Upper lobe of right lung (tissue), 1 donor: ENCODE data around the gene TTC31. TPM values are rescaled to one million over a fixed set of nuclear protein-coding genes. Genes with fewer than 3 reads are reported as not detected.

Experiments
- ATAC-seq: fragments of 200-7000 bp; cut with Tn5 transposase; one replicate; pipeline ENCODE4 v1.9.1; 2020; ENCODE audit warnings: mild to moderate bottlenecking, moderate library complexity
- DNase-seq: peaks from one replicate; pipeline ENCODE4 v3.0.0-alpha.2; 2020
- H3K27ac ChIP-seq: fragments of 200-600 bp; one replicate; pipeline ENCODE4 v1.8.0; 2022
- H3K27me3 ChIP-seq: fragments of 200-600 bp; one replicate; pipeline ENCODE4 v1.8.0; 2022; ENCODE audit warnings: mild to moderate bottlenecking
- H3K36me3 ChIP-seq: fragments of 200-600 bp; one replicate; pipeline ENCODE4 v1.8.0; 2022
- H3K4me1 ChIP-seq: fragments of 200-600 bp; one replicate; pipeline ENCODE4 v1.8.0; 2022
- H3K4me3 ChIP-seq: fragments of 200-600 bp; one replicate; pipeline ENCODE4 v1.8.0; 2022; ENCODE audit warnings: mild to moderate bottlenecking
- H3K9me3 ChIP-seq: fragments of 200-600 bp; one replicate; pipeline ENCODE4 v1.8.0; 2022
- CTCF ChIP-seq: fragments of 200-600 bp; IDR thresholded peaks from one replicate; pipeline ENCODE4 v1.8.0; 2022; ENCODE audit warnings: antibody characterized with exemption
- intact Hi-C: fragments of 100-400 bp; cut with DNase I; formaldehyde crosslinking; loops from one replicate; pipeline ENCODE4 v1.11.0; 2022
- total RNA-seq: library from RNA; stranded (reverse); fragmentation: NEBNext Ultra II Directional; extraction: Animal tissue kit (Norgen Biotek cat#: 25700); gene quantifications from one replicate; pipeline ENCODE4 v1.2.1, GENCODE V29; 2021
- donor health status: DM: no; HTN: yes; CAD: no; lungs with severe emphysema.

Gene TTC31
- total RNA-seq, 1 donor from 2014 or later, result 23.4 TPM

- intact Hi-C loops, result loop anchor here (10.0 kb wide), 1 partner anchor 87 kb away; no protein-coding TSS in a partner anchor
- Histone ChIP-seq H3K4me1 (peaks cover 29% of the 10 kb centered on the region), H3K4me3 (peak overlapping the region; percentile 44), H3K27ac (no peak overlapping the region), H3K9me3 (no peaks in the 10 kb centered on the region), H3K27me3 (peaks cover 41% of the 10 kb centered on the region), H3K36me3 (peaks cover 9% of the 10 kb centered on the region)
- ATAC-seq (peak; percentile 58), DNase-seq (peak; percentile 77)
- no peak for TF ChIP-seq CTCF
Observed at GRCh38 chr2:74497777-74498499, 15.1 kb downstream of the TTC31 start.

- Histone ChIP-seq H3K27me3 (peaks cover 41% of the 10 kb centered on the region), H3K4me3 (peak overlapping the region; percentile 44), H3K36me3 (peaks cover 2% of the 10 kb centered on the region), H3K27ac (no peak overlapping the region), H3K9me3 (no peaks in the 10 kb centered on the region), H3K4me1 (peaks cover 34% of the 10 kb centered on the region)
- TF ChIP-seq CTCF, result no peak
- ATAC-seq, result peak; percentile 1
- intact Hi-C loops, result loop anchor here (10.0 kb wide), 1 partner anchor 86 kb away; no protein-coding TSS in a partner anchor
- no peak for DNase-seq
Observed at GRCh38 chr2:74498500-74499266, 15.8 kb downstream of the TTC31 start.

GRCh38 chr2:74499267-74499939 lies 16.5 kb downstream of the TTC31 start, which contains the start of gene LBX2:
TSS of gene LBX2 (minus strand) at chr2:74499603. CDS start at chr2:74499537, 66 bp downstream.
- Histone ChIP-seq H3K27ac (no peak within 1 kb of the TSS), H3K4me1 (peaks cover 39% of the 10 kb centered on the region), H3K4me3 (peak within 1 kb of the TSS; percentile 44), H3K36me3 (no peaks in the 10 kb centered on the region), H3K9me3 (no peaks in the 10 kb centered on the region), H3K27me3 (peaks cover 41% of the 10 kb centered on the region)
- no peak for TF ChIP-seq CTCF
- DNase-seq, result no peak
- ATAC-seq, result no peak
- intact Hi-C loops, result loop anchor here (10.0 kb wide), 1 partner anchor 85 kb away; no protein-coding TSS in a partner anchor

GRCh38 chr2:74499940-74500577 lies 17.2 kb downstream of the TTC31 start:
- Histone ChIP-seq H3K27ac (no peak overlapping the region), H3K9me3 (no peaks in the 10 kb centered on the region), H3K4me3 (no peak overlapping the region), H3K27me3 (peaks cover 41% of the 10 kb centered on the region), H3K36me3 (peaks cover 5% of the 10 kb centered on the region), H3K4me1 (peaks cover 40% of the 10 kb centered on the region)
- no peak for TF ChIP-seq CTCF
- no peak for DNase-seq
- no peak for ATAC-seq
- intact Hi-C loops, result loop anchor here (10.0 kb wide), 1 partner anchor 85 kb away; no protein-coding TSS in a partner anchor

GRCh38 chr2:74500578-74500946 lies 17.7 kb downstream of the TTC31 start:
- ATAC-seq (no peak), DNase-seq (no peak)
- Histone ChIP-seq H3K9me3 (no peaks in the 10 kb centered on the region), H3K27ac (no peak overlapping the region), H3K4me3 (no peak overlapping the region), H3K4me1 (peaks cover 45% of the 10 kb centered on the region), H3K36me3 (peaks cover 9% of the 10 kb centered on the region), H3K27me3 (peaks cover 41% of the 10 kb centered on the region)
- TF ChIP-seq CTCF, result no peak
- intact Hi-C loops, result no loop called here
